HG02852 (cell line): ENCODE measurements around the gene DZIP1.

Experiments
- ATAC-seq: cut with Tn5 transposase; IDR thresholded peaks from one replicate; pipeline ENCODE4 v1.9.1; 2021; ENCODE audit warnings: mild to moderate bottlenecking, moderate library complexity; ENCODE audit not compliant: unreplicated experiment

The DZIP1 gene

DNA sequence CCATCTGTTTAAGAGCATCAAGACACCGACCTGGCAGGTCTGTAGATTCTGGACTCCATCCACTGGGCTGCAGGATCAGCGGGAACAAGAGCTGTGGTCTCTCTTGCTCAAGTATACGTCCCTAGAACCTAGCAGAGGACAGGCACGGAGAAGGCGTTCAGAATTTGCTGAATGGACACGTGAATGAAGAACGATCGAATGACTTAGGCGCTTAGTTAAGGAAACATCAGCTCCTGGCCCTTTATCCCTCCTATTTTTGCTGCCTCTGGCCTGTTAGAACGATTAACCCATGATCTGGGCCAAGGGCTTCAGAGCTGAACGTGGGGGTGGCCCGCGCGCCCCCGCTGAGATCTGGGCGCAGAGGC, 953 bp downstream of the DZIP1 start:
- no peak for ATAC-seq

DNA sequence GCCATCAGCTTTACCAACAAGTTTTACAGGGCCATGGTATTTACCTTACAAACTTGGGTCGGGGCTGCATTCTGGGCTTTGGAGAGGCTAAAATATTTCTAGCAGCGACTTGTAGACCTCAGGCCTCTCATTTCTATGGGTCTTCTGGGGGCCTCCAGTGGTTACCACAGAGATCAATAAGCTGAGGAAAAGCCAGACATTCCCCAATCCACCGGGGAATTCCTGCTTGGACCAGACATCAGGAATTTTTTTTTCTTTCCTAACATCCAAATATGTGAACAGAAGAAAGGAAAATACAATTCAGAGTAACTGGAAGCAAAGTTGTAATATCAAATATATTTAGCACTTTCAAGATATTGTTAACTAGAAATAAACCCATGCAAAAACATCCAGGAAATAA, 1.5 kb downstream of the DZIP1 start:
- ATAC-seq: no peak

GRCh38 chr13:95642028-95642621, 2.4 kb downstream of the DZIP1 start:
- no peak for ATAC-seq

GRCh38 chr13:95641291-95642027, 3.0 kb downstream of the DZIP1 start:
- no peak for ATAC-seq

DNA sequence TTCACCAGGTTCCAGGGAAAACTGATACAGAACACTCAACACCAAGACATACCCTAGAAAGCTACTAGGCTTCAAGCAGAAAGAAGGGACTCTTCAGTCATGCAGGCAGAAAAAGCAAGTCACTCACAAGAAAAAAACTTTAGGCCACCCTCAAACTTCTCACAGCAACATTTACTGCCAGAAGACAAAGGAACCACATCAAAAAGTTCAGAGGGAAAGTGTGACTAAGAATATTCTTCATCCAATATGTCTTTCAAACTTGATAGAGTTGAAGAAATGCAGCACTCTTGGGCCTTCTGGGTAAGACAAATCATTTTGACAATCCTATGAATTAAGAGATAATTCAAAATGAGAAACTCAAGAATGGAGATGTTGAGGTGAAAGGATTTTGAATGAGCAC, 7.7 kb downstream of the DZIP1 start:
- no peak for ATAC-seq

DNA sequence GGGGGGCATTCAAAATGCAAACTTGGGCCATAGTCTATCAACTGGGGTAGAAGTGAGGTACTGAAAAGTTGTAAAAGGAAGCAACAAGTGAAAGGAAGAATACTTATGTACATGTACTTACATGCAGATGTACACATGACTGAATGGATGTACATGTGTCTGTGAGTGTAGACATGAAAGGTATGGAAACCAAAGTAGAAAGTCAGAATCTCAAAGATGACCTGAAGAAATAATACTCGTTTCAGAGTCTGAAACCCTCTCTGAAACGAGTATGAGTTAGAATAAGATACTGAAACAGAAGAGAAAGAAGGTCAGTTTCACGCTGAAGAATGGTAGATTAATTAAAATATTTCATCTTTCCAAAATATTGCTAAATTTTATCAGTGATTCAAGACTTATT, 13.9 kb downstream of the DZIP1 start:
- peak; percentile 50 for ATAC-seq

- no peak for ATAC-seq
These were observed 15.4 kb downstream of the DZIP1 start for GRCh38 chr13:95629071-95629470.

DNA sequence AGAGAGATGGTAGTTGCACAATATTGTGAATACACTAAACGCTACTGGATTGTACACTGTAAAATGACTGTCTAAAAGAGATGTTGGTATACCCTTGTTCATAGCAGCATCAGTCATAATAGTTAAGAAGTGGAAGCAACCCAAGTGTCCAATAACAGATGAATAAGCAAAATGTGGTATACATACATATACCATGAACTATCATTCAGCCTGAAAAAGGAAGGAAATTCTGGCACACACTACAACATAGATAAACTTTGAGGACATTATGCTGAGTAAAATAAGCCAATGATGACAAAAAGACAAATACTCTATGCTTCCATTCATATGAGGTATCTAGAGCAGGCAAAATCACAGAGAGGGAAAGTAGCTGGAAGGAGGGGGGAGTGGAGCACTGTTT, 16.0 kb downstream of the DZIP1 start:
- ATAC-seq: no peak

DNA sequence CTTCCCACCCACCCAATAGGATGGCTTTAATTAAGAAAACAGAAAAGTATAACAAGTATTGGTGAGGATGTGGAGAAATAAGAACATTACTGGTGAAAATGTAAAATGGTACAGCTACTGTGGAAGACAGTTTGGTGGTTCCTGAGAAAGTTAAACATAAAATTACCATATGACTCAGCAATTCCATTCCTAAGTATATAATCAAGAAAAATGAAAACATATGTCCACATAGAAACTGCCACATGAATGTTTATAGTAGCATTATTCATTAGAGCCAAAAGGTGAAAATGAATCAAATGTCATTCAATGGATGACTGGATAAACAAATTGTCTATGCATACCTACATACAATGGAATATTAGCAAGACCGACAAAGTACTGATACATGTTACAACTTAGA, 16.9 kb downstream of the DZIP1 start:
- no peak for ATAC-seq

- no peak for ATAC-seq
These were observed 17.7 kb downstream of the DZIP1 start for GRCh38 chr13:95626768-95627167.

- peak; percentile 52 for ATAC-seq
These were observed 20.5 kb downstream of the DZIP1 start for GRCh38 chr13:95624020-95624419.

DNA sequence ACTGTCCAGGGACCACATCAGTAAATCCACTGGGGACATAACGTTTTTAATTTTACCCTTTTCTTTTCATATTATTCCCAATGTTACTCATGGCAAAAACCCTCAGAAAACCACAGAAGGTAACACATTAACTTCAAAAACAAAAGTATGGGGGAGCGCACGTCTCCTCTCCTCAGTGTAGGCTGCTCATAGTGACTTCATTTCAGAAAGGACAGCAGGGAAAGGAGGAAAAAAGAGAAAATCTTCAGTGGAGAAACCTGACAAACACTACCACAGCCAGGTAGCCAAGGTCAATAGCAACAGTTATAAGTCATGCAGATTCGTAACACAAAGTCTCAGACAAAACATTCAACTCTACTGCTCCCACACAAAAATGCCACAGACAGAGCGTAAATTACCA, 21.4 kb downstream of the DZIP1 start:
- no peak for ATAC-seq

- no peak for ATAC-seq
These were observed 23.5 kb downstream of the DZIP1 start for GRCh38 chr13:95620825-95621498.

DNA sequence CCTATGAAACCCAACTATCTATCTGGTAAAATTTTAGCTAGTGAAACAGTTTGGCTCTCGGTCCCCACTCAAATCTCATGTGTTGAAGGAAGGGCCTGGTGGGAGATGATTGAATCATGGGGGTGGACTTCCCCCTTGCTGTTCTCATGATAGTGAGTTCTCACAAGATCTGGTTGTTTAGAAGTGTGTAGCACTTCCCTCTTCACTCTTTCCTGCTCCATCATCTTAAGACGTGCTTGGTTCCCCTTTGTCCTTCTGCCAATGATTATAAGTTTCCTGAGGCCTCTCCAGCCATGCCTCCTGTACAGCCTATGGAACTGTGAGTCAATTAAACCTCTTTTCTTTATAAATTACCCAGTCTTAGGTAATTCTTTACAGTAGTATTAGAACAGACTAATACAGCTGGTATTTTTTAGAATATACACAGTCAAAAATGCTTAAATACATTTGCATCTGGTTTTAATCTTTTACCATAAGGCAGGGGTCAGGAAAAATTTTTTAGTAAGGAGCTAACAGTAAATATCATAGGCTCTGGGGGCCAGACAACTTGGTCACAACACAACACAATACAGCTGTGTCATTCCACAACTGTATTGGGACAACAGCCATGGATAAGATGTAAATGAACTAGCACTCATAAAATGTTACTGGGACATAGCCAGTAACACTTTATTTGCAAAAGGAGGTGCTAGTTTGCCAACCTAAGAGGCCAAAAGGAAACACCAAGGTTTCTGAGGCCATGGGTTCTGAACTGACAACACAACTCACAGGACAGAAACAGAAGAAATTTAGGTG, 24.3 kb downstream of the DZIP1 start:
- no peak for ATAC-seq

GRCh38 chr13:95615539-95615938, 29.0 kb downstream of the DZIP1 start:
- no peak for ATAC-seq

DNA sequence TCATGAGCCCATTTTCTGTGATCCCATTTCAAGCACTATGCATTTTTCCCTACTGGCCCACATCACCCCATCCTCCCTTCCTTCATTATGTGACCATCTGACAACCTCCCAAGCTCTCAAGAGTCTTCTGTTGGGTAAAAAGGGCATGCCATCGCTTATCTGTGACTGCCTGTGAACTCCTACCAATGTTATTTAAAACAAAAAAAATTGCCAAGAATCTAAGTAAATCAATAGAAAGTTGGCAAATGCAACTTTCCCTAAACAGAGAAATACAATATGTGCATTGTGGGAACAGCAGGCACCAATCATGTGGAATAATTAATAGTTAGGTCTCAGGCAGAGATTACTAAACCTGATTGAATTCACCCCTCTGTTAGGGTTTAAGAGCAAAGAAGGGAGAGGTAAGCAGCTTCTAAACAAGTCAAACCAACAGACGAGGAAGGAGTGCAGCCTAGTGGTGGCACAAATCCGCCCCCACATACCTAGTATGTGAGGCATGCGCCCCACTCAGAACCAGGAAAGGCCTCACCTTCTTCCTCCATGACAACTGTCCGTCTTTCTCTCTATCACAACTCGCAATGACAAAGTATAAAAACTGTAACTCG, 29.8 kb downstream of the DZIP1 start:
- ATAC-seq: no peak

- peak; percentile 64 for ATAC-seq
These were observed 35.7 kb downstream of the DZIP1 start for GRCh38 chr13:95608640-95609323.

- no peak for ATAC-seq
These were observed 37.1 kb downstream of the DZIP1 start for GRCh38 chr13:95607366-95607765.

- ATAC-seq: no peak
These were observed 38.9 kb downstream of the DZIP1 start for GRCh38 chr13:95605448-95606125.

GRCh38 chr13:95604556-95604915, 40.0 kb downstream of the DZIP1 start:
- ATAC-seq: no peak
